ENCODE results near the gene ERG28. TPM values are rescaled to one million over a fixed set of nuclear protein-coding genes. Genes with fewer than 3 reads are reported as not detected.

Gene ERG28
- total RNA-seq: 8.8 and 13.9 TPM in 2 replicates

GRCh38 chr14:75660630-75661498, at the start of gene ERG28, which contains the start of gene TTLL5:
Gene ERG28 (minus strand): TSS chr14:75660876. CDS start chr14:75657502, 3,374 bp downstream.
Gene TTLL5 (plus strand): TSS chr14:75661246. CDS start chr14:75663150, 1,904 bp downstream.

Other genes starting within 250 kb of the ERG28 start
- 95.1 and 122 TPM in 2 replicates for gene JDP2, start 232.9 kb downstream of the ERG28 start, total RNA-seq
- not detected in 2 replicates for gene BATF, start 138.4 kb downstream of the ERG28 start, total RNA-seq
- gene FLVCR2, start 82.3 kb downstream of the ERG28 start, total RNA-seq: 3.8 and 5.0 TPM in 2 replicates
- gene TTLL5, start 370 bp upstream of the ERG28 start, total RNA-seq: 5.2 and 37.9 TPM in 2 replicates